Erythroblast (primary cell): Measurements from ENCODE around the gene LRRC8C.

Experiments used
- GATA1 ChIP-seq: IDR thresholded peaks from 2 replicates; pipeline ENCODE4 v1.6.1; 2011; ENCODE audit warnings: low read depth, mild to moderate bottlenecking, control low read depth, low read length, moderate library complexity
- POLR2A ChIP-seq: IDR thresholded peaks from 2 replicates; pipeline ENCODE4 v1.6.1; 2011; ENCODE audit warnings: mild to moderate bottlenecking, low read length

DNA sequence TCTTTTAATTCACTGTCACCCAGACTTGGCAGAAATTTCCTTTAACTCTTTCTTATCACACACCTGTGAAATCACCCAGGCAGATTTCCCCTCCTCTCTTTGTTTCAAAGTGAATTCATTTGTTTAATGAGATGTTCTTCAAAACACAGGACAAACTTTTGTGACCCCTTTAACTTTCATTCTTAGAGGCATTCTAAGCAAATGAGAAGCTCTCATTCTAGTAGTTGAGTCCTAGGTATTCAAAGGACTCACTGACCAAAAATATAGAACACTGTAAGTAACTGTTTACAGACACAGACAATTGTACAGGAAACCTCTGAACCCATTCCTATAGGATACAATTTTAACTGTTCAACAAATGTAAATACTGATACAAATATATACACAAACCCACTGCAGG lies 16.9 kb downstream of the LRRC8C start:
- no peak for TF ChIP-seq POLR2A
- TF ChIP-seq GATA1: no peak
